Trophoblast cell (in vitro differentiated cells and primary cell): ENCODE data around the gene ST6GALNAC4. TPM values are rescaled to one million over a fixed set of nuclear protein-coding genes. Genes with fewer than 3 reads are reported as not detected.

Experiments
- DNase-seq, 2 donors: peaks; one replicate each; pipeline ENCODE4 v3.0.0-alpha.2; 2016
- H2AFZ ChIP-seq: 2 replicates; pipeline ENCODE4 v1.6.1; 2013; ENCODE audit warnings: low read length, moderate library complexity, mild to moderate bottlenecking; ENCODE audit not compliant: insufficient read depth, poor library complexity
- H2AK5ac ChIP-seq: 2 replicates; pipeline ENCODE4 v1.6.1; 2013; ENCODE audit warnings: mild to moderate bottlenecking, low read length
- H2BK120ac ChIP-seq: 2 replicates; pipeline ENCODE4 v1.6.1; 2013; ENCODE audit warnings: low read length, mild to moderate bottlenecking, moderate library complexity; ENCODE audit not compliant: insufficient read depth, poor library complexity
- H2BK12ac ChIP-seq: 2 replicates; pipeline ENCODE4 v1.6.1; 2013; ENCODE audit warnings: mild to moderate bottlenecking, low read length, moderate library complexity
- H2BK5ac ChIP-seq: 2 replicates; pipeline ENCODE4 v1.6.1; 2013; ENCODE audit warnings: low read length, low read depth, moderate library complexity, mild to moderate bottlenecking; ENCODE audit not compliant: poor library complexity
- H3K14ac ChIP-seq: 2 replicates; pipeline ENCODE4 v1.6.1; 2013; ENCODE audit warnings: mild to moderate bottlenecking, low read length
- H3K18ac ChIP-seq: 2 replicates; pipeline ENCODE4 v1.6.1; 2013; ENCODE audit warnings: mild to moderate bottlenecking, low read length
- H3K23ac ChIP-seq: 2 replicates; pipeline ENCODE4 v1.6.1; 2013; ENCODE audit warnings: low read length
- H3K27ac ChIP-seq: 2 replicates; pipeline ENCODE4 v1.5.1; 2013; ENCODE audit warnings: low read depth, mild to moderate bottlenecking, inconsistent platforms, low read length, moderate library complexity
- H3K27me3 ChIP-seq: 2 replicates; pipeline ENCODE4 v1.6.1; 2013; ENCODE audit warnings: inconsistent platforms, mild to moderate bottlenecking, low read length, moderate library complexity; ENCODE audit not compliant: insufficient read depth
- H3K36me3 ChIP-seq, 2 experiments: 1 replicate in 1 of 2; 2 replicates in 1 of 2; pipeline ENCODE4 v1.6.1; 2013; ENCODE audit warnings: low read length in 2 of 2, mild to moderate bottlenecking in 2 of 2, moderate library complexity in 1 of 2; ENCODE audit not compliant: insufficient read depth in 2 of 2, control insufficient read depth in 1 of 2
- H3K4ac ChIP-seq: 2 replicates; pipeline ENCODE4 v1.6.1; 2013; ENCODE audit warnings: low read depth, mild to moderate bottlenecking, low read length, moderate library complexity
- H3K4me1 ChIP-seq, 2 experiments: 1 replicate in 1 of 2; 2 replicates in 1 of 2; pipeline ENCODE4 v1.6.1; 2013; ENCODE audit warnings: low read length in 2 of 2, mild to moderate bottlenecking in 2 of 2, moderate library complexity in 1 of 2; ENCODE audit not compliant: insufficient read depth in 2 of 2, control insufficient read depth in 1 of 2
- H3K4me2 ChIP-seq: 2 replicates; pipeline ENCODE4 v1.6.1; 2013; ENCODE audit warnings: inconsistent platforms, mild to moderate bottlenecking, low read length, moderate library complexity
- H3K4me3 ChIP-seq: 2 replicates; pipeline ENCODE4 v1.5.1; 2013; ENCODE audit warnings: mild to moderate bottlenecking, low read depth, low read length, inconsistent platforms
- H3K79me1 ChIP-seq: one replicate; pipeline ENCODE4 v1.6.1; 2013; ENCODE audit warnings: low read length
- H3K79me2 ChIP-seq: 2 replicates; pipeline ENCODE4 v1.6.1; 2013; ENCODE audit warnings: low read length, mild to moderate bottlenecking; ENCODE audit not compliant: control insufficient read depth, insufficient read depth, poor library complexity
- H3K9ac ChIP-seq: 2 replicates; pipeline ENCODE4 v1.6.1; 2013; ENCODE audit warnings: mild to moderate bottlenecking, low read length
- H3K9me3 ChIP-seq: 2 replicates; pipeline ENCODE4 v1.6.1; 2013; ENCODE audit warnings: low read depth, mild to moderate bottlenecking, control low read depth, inconsistent platforms, low read length; ENCODE audit not compliant: insufficient read depth
- H4K12ac ChIP-seq: 2 replicates; pipeline ENCODE4 v1.6.1; 2013; ENCODE audit warnings: low read depth, mild to moderate bottlenecking, low read length, moderate library complexity
- H4K8ac ChIP-seq: 2 replicates; pipeline ENCODE4 v1.6.1; 2013; ENCODE audit warnings: low read depth, mild to moderate bottlenecking, low read length, moderate library complexity
- H4K91ac ChIP-seq: one replicate; pipeline ENCODE4 v1.6.1; 2013; ENCODE audit warnings: low read depth, mild to moderate bottlenecking, low read length, moderate library complexity
- WGBS: extraction: QIAGEN DNeasy Blood & Tissue Kit; methylation state at CpG from one replicate; pipeline ENCODE4 v1.1.7; 2013; ENCODE audit warnings: missing lambda C conversion rate; ENCODE audit not compliant: insufficient read length, insufficient coverage; ENCODE audit errors: extremely low coverage; 5-methylcytosine and 5-hydroxymethylcytosine counted together
- polyA plus RNA-seq: library from polyadenylated mRNA; stranded (reverse); fragments of 200-250 nt; gene quantifications from 2 replicates; pipeline ENCODE4 v1.2.3, GENCODE V29; 2013

ST6GALNAC4 gene, protein sequence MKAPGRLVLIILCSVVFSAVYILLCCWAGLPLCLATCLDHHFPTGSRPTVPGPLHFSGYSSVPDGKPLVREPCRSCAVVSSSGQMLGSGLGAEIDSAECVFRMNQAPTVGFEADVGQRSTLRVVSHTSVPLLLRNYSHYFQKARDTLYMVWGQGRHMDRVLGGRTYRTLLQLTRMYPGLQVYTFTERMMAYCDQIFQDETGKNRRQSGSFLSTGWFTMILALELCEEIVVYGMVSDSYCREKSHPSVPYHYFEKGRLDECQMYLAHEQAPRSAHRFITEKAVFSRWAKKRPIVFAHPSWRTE
- 5.3 and 5.4 TPM in 2 replicates for polyA plus RNA-seq

GRCh38 chr9:127916720-127917581, at the start of gene ST6GALNAC4:
TSS of gene ST6GALNAC4 (minus strand) at chr9:127917041. CDS start at chr9:127916419, 622 bp downstream.
- Histone ChIP-seq H3K9me3 (peaks cover 2% of the 10 kb centered on the region), H3K4ac (no peak within 1 kb of the TSS), H2BK12ac (peak within 1 kb of the TSS; percentile 15), H3K4me3 (peak within 1 kb of the TSS; percentile 64), H4K91ac (peak within 1 kb of the TSS; percentile 20), H3K79me1 (peaks cover 5% of the 10 kb centered on the region), H2BK5ac (no peak within 1 kb of the TSS), H3K27ac (no peak within 1 kb of the TSS), H3K4me1 (peaks cover 11% of the 10 kb centered on the region in 2 experiments), H3K9ac (no peak within 1 kb of the TSS), H3K4me2 (peak within 1 kb of the TSS; percentile 73), H2AK5ac (peak within 1 kb of the TSS; percentile 39), H3K27me3 (no peaks in the 10 kb centered on the region), H4K8ac (peak within 1 kb of the TSS; percentile 29), H3K23ac (no peak within 1 kb of the TSS), H3K14ac (peak within 1 kb of the TSS; percentile 26), H3K36me3 (no peaks in the 10 kb centered on the region), H2BK120ac (no peak within 1 kb of the TSS), H3K79me2 (no peaks in the 10 kb centered on the region), H2AFZ (peak within 1 kb of the TSS; percentile 51), H4K12ac (no peak within 1 kb of the TSS), H3K18ac (peak within 1 kb of the TSS; percentile 48)
- no CpG with 5 or more reads among the region's 71 CpGs for WGBS
- peak; percentile 88 to 92 for DNase-seq

DNA sequence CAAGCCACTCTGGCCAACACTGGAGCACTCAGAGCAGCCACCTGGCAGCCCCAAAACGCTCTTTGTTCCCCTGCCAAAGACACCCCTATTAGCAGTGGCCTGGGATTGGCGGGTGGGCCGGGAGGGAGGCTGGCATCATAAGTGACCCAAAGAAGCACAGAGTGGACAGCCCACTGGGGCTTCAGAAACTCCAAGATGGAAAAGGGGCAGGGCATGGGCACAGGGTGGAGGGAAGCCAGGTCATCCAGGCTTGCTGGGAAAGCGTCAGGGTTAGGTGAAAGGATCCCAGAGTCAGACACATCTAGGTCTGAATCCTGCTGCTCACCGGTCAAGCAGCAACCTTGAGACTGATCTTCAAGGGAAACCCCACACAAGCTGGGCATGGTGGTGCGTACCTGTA, 49.1 kb upstream of the ST6GALNAC4 start:
- Histone ChIP-seq H3K4me1 (peaks cover 45 to 64% of the 10 kb centered on the region in 2 experiments), H3K4me2 (no peak overlapping the region), H3K4me3 (no peak overlapping the region), H3K27me3 (no peaks in the 10 kb centered on the region), H4K91ac (peak overlapping the region; percentile 28), H3K9me3 (peaks cover 3% of the 10 kb centered on the region), H3K27ac (peak overlapping the region; percentile 14), H3K23ac (no peak overlapping the region), H3K18ac (peak overlapping the region; percentile 49), H4K12ac (peak overlapping the region; percentile 0), H4K8ac (peak overlapping the region; percentile 18), H3K36me3 (peaks cover 0 to 2% of the 10 kb centered on the region in 2 experiments), H3K79me2 (peaks cover 40% of the 10 kb centered on the region), H3K9ac (no peak overlapping the region), H2BK120ac (peak overlapping the region; percentile 21), H2BK12ac (no peak overlapping the region), H3K14ac (peak overlapping the region; percentile 12), H3K4ac (peak overlapping the region; percentile 35), H2AK5ac (no peak overlapping the region), H2AFZ (peak overlapping the region; percentile 19), H3K79me1 (peaks cover 13% of the 10 kb centered on the region), H2BK5ac (peak overlapping the region; percentile 10)
- WGBS: no CpG with 5 or more reads among the region's 6 CpGs
- DNase-seq: no peak

- H3K4me3 ChIP-seq: no peak overlapping the region
- H3K4me1 ChIP-seq: peaks cover 37 to 51% of the 10 kb centered on the region in 2 experiments
Observed at GRCh38 chr9:127963359-127964064, 46.7 kb upstream of the ST6GALNAC4 start.

DNA sequence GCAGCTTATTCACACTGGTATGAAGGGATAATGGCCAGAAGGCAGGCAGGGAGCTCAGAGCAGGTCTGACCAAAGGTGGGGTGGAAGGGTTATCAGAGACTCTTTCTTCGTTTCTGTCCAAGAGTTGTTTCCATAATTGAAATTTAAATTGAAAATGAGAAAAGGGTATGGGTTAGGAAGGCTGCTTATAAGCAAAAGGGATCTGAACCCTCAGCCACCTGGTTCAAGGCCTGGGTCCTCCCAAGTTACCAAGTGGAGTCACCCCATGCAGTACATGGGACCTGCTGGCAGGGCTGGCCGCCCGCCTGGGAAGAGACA, 46.2 kb upstream of the ST6GALNAC4 start:
- Histone ChIP-seq H3K4ac (peak overlapping the region; percentile 20), H3K9me3 (peaks cover 3% of the 10 kb centered on the region), H3K4me2 (no peak overlapping the region), H3K27me3 (no peaks in the 10 kb centered on the region), H3K4me1 (peaks cover 32 to 46% of the 10 kb centered on the region in 2 experiments), H3K4me3 (no peak overlapping the region), H4K12ac (no peak overlapping the region), H3K27ac (no peak overlapping the region), H3K14ac (no peak overlapping the region), H4K8ac (no peak overlapping the region), H3K36me3 (peaks cover 0 to 2% of the 10 kb centered on the region in 2 experiments), H3K9ac (no peak overlapping the region), H2BK120ac (no peak overlapping the region), H2BK5ac (no peak overlapping the region), H3K18ac (no peak overlapping the region), H2AK5ac (no peak overlapping the region), H2AFZ (no peak overlapping the region), H4K91ac (no peak overlapping the region), H3K79me2 (peaks cover 32% of the 10 kb centered on the region), H3K79me1 (peaks cover 11% of the 10 kb centered on the region), H3K23ac (no peak overlapping the region), H2BK12ac (no peak overlapping the region)
- DNase-seq: no peak
- WGBS: no CpG with 5 or more reads among the region's 3 CpGs

More at GRCh38 chr9:127963359-127964064, 46.7 kb upstream of the ST6GALNAC4 start:
- no peak overlapping the region for H3K27ac ChIP-seq
- H3K27me3 ChIP-seq: no peaks in the 10 kb centered on the region
- peak overlapping the region; percentile 2 for H3K18ac ChIP-seq
- WGBS: no CpG with 5 or more reads among the region's 19 CpGs
- no peak overlapping the region for H2BK120ac ChIP-seq
- H2AFZ ChIP-seq: no peak overlapping the region
- no peak overlapping the region for H2BK5ac ChIP-seq
- peaks cover 35% of the 10 kb centered on the region for H3K79me2 ChIP-seq
- peaks cover 11% of the 10 kb centered on the region for H3K79me1 ChIP-seq
- H2BK12ac ChIP-seq: no peak overlapping the region
- H3K4ac ChIP-seq: peak overlapping the region; percentile 66
- peak overlapping the region; percentile 1 for H4K91ac ChIP-seq
- peak overlapping the region; percentile 0 for H3K14ac ChIP-seq
- H4K12ac ChIP-seq: no peak overlapping the region
- no peak overlapping the region for H3K4me2 ChIP-seq
- no peak overlapping the region for H4K8ac ChIP-seq
- H3K9ac ChIP-seq: no peak overlapping the region
- peak overlapping the region; percentile 20 for H2AK5ac ChIP-seq
- no peak for DNase-seq
- peaks cover 3% of the 10 kb centered on the region for H3K9me3 ChIP-seq
- H3K36me3 ChIP-seq: peaks cover 0 to 2% of the 10 kb centered on the region in 2 experiments
- H3K23ac ChIP-seq: no peak overlapping the region
